Fibroblast of lung (primary cell): ENCODE results near the gene MRPS10. TPM values are rescaled to one million over a fixed set of nuclear protein-coding genes. Genes with fewer than 3 reads are reported as not detected.
A peak's percentile ranks its signal among the peaks of the same experiment; 100 is the strongest.
"Not testable (repeated sequence)": the region's sequence is repeated elsewhere in the genome, so short reads cannot be mapped to it uniquely, and the experiment has no call there.

Experiments used
- DNase-seq, 2 donors: peaks; one replicate each; pipeline versions ENCODE4 v3.0.0 to v3.0.0-alpha.2; 2010; ENCODE audit warnings: low read depth in 2 of 2
- H2AFZ ChIP-seq: 2 replicates; pipeline ENCODE4 v1.5.1; 2012; ENCODE audit warnings: low read length, control low read depth, inconsistent platforms
- H3K27ac ChIP-seq: 2 replicates; pipeline ENCODE4 v1.5.1; 2011; ENCODE audit warnings: low read length, control low read depth; ENCODE audit not compliant: insufficient read depth
- H3K27me3 ChIP-seq: 2 replicates; pipeline ENCODE4 v1.5.1; 2011; ENCODE audit warnings: mild to moderate bottlenecking, low read length; ENCODE audit not compliant: control insufficient read depth, insufficient read depth
- H3K36me3 ChIP-seq: 2 replicates; pipeline ENCODE4 v1.5.1; 2011; ENCODE audit warnings: low read length; ENCODE audit not compliant: control insufficient read depth, insufficient read depth
- H3K4me1 ChIP-seq: 2 replicates; pipeline ENCODE4 v1.5.1; 2011; ENCODE audit warnings: low read length; ENCODE audit not compliant: control insufficient read depth, insufficient read depth; ENCODE audit errors: extremely low read depth
- H3K4me2 ChIP-seq: 2 replicates; pipeline ENCODE4 v1.5.1; 2011; ENCODE audit warnings: low read length, control low read depth; ENCODE audit not compliant: insufficient read depth; ENCODE audit errors: extremely low read depth
- H3K4me3 ChIP-seq, 4 experiments: fragments of 200-600 bp in 1 of 4; sonication (generic) in 1 of 4; replicated peaks in 1 of 4; 2 replicates each; pipeline ENCODE4 v1.5.1; 2011 to 2016; ENCODE audit warnings: low read length in 4 of 4, low read depth in 3 of 4, mild to moderate bottlenecking in 3 of 4, control low read depth in 2 of 4, inconsistent platforms in 1 of 4, mixed read lengths in 1 of 4; ENCODE audit not compliant: insufficient read depth in 1 of 4; ENCODE audit errors: control extremely low read depth in 1 of 4
- H3K79me2 ChIP-seq: 2 replicates; pipeline ENCODE4 v1.5.1; 2012; ENCODE audit warnings: mild to moderate bottlenecking, low read length, inconsistent platforms; ENCODE audit not compliant: control insufficient read depth, insufficient read depth
- H3K9ac ChIP-seq: 2 replicates; pipeline ENCODE4 v1.5.1; 2011; ENCODE audit warnings: mild to moderate bottlenecking, low read length, control low read depth; ENCODE audit not compliant: insufficient read depth
- H3K9me3 ChIP-seq: 2 replicates; pipeline ENCODE4 v1.5.1; 2012; ENCODE audit warnings: low read depth, low read length; ENCODE audit not compliant: control insufficient read depth, insufficient read depth
- H4K20me1 ChIP-seq: 2 replicates; pipeline ENCODE4 v1.5.1; 2011; ENCODE audit warnings: low read length; ENCODE audit not compliant: control insufficient read depth, insufficient read depth; ENCODE audit errors: extremely low read depth
- CTCF ChIP-seq, 2 donors: IDR thresholded peaks in 1 of 2; conservative IDR thresholded peaks in 1 of 2; 1 replicate in 1 of 2; 2 replicates in 1 of 2; pipeline ENCODE4 v1.5.1; 2011 to 2012; ENCODE audit warnings: low read length in 2 of 2, control low read depth in 1 of 2, inconsistent platforms in 1 of 2, low read depth in 1 of 2, mild to moderate bottlenecking in 1 of 2
- EZH2 ChIP-seq: IDR thresholded peaks from 2 replicates; pipeline ENCODE4 v1.5.1; 2012; ENCODE audit warnings: low read length, control low read depth, mild to moderate bottlenecking; ENCODE audit errors: missing control alignments
- polyA plus RNA-seq, 2 donors: library from polyadenylated mRNA; depleted of rRNA in 1 of 2; stranded (reverse) in 1 of 2; unstranded in 1 of 2; fragments of >200 nt; gene quantifications; 2 replicates each; pipeline ENCODE4 v1.2.1, GENCODE V29; 2011 to 2012; ENCODE audit warnings: missing spikeins in 1 of 2
- total RNA-seq: library from RNA; depleted of rRNA; stranded (reverse); fragments of >200 nt; gene quantifications from 2 replicates; pipeline ENCODE4 v1.2.1, GENCODE V29; 2014

MRPS10 gene
- total and polyA plus RNA-seq, 2 donors (not counting 1 experiment from before 2014, with no cell fraction given) = 67.5 to 74.1 TPM

- Histone ChIP-seq H3K27me3 (no peaks in the 10 kb centered on the region), H3K4me1 (peaks cover 7% of the 10 kb centered on the region), H2AFZ (no peak overlapping the region), H3K27ac (no peak overlapping the region), H3K79me2 (no peaks in the 10 kb centered on the region), H3K36me3 (no peaks in the 10 kb centered on the region), H4K20me1 (no peaks in the 10 kb centered on the region), H3K9ac (no peak overlapping the region), H3K9me3 (no peaks in the 10 kb centered on the region), H3K4me2 (no peak overlapping the region), H3K4me3 (no peak overlapping the region)
- DNase-seq = peak; percentile 16 to 45
- no peak for TF ChIP-seq EZH2
These were observed 24.2 kb downstream of the MRPS10 start for GRCh38 chr6:42193491-42193894.

- H3K36me3 ChIP-seq, H3K27ac ChIP-seq, H4K20me1 ChIP-seq, H3K9me3 ChIP-seq, H3K4me1 ChIP-seq, H3K4me2 ChIP-seq, H3K27me3 ChIP-seq, DNase-seq, H3K79me2 ChIP-seq, H3K9ac ChIP-seq, H2AFZ ChIP-seq, H3K4me3 ChIP-seq: not testable (repeated sequence)
These were observed 25.3 kb downstream of the MRPS10 start for GRCh38 chr6:42192385-42192784.

- H4K20me1 ChIP-seq = no peaks in the 10 kb centered on the region
- H3K27ac ChIP-seq = no peak overlapping the region
- H3K36me3 ChIP-seq = no peaks in the 10 kb centered on the region
- peak; percentile 78 to 79 for DNase-seq
- no peak overlapping the region for H3K4me2 ChIP-seq
- no peak overlapping the region for H3K9ac ChIP-seq
- H3K4me3 ChIP-seq = no peak overlapping the region
- H3K4me1 ChIP-seq = peaks cover 2% of the 10 kb centered on the region
- H3K9me3 ChIP-seq = no peaks in the 10 kb centered on the region
- no peak overlapping the region for H2AFZ ChIP-seq
- no peaks in the 10 kb centered on the region for H3K27me3 ChIP-seq
- no peaks in the 10 kb centered on the region for H3K79me2 ChIP-seq
- TF ChIP-seq CTCF (conservative IDR thresholded peaks at IDR 0.05 in 1 of 2, IDR thresholded peaks at IDR 0.05 in 1 of 2; ENCODE audit: low read depth in 1 of 2, low read length in 2 of 2) (no peak), EZH2 (no peak)
These were observed 27.0 kb downstream of the MRPS10 start for GRCh38 chr6:42190554-42191183.

- no peaks in the 10 kb centered on the region for H3K36me3 ChIP-seq
- peaks cover 2% of the 10 kb centered on the region for H3K4me1 ChIP-seq
- DNase-seq = no peak
- no peak overlapping the region for H2AFZ ChIP-seq
- no peak overlapping the region for H3K27ac ChIP-seq
- H3K4me2 ChIP-seq = no peak overlapping the region
- no peaks in the 10 kb centered on the region for H3K79me2 ChIP-seq
- H3K27me3 ChIP-seq = peaks cover 2% of the 10 kb centered on the region
- H3K9me3 ChIP-seq = no peaks in the 10 kb centered on the region
- H4K20me1 ChIP-seq = no peaks in the 10 kb centered on the region
- H3K4me3 ChIP-seq = no peak overlapping the region
- H3K9ac ChIP-seq = no peak overlapping the region
- TF ChIP-seq CTCF (conservative IDR thresholded peaks at IDR 0.05 in 1 of 2, IDR thresholded peaks at IDR 0.05 in 1 of 2; ENCODE audit: low read depth in 1 of 2, low read length in 2 of 2) (no peak), EZH2 (no peak)
These were observed 29.3 kb downstream of the MRPS10 start for GRCh38 chr6:42188406-42188805.
